Sigmoid colon (tissue), 4 donors: Measurements from ENCODE around the gene NPLOC4.

ENCODE experiments used
- EP300 ChIP-seq, 4 donors: sonication (generic); formaldehyde crosslinking; IDR thresholded peaks; one replicate each; pipeline ENCODE4 v1.6.1; 2017; ENCODE audit warnings: antibody characterized with exemption in 4 of 4
- POLR2A ChIP-seq, 2 donors: fragments of 450-650 bp; IDR thresholded peaks; one replicate each; pipeline ENCODE4 v1.6.1; 2016; ENCODE audit warnings: antibody characterized with exemption in 2 of 2, mild to moderate bottlenecking in 2 of 2, moderate library complexity in 2 of 2
- POLR2AphosphoS5 ChIP-seq, 4 donors: sonication (generic); formaldehyde crosslinking; IDR thresholded peaks; one replicate each; pipeline ENCODE4 v1.6.1; 2017; ENCODE audit warnings: antibody characterized with exemption in 4 of 4
- TF ChIP-seq, protein P1 (sequence below), 4 experiments: fragments of 450-650 bp in 3 of 4; fragments of 200-600 bp in 1 of 4; IDR thresholded peaks; one replicate each; pipeline ENCODE4 v1.5.1; 2016 to 2019; ENCODE audit warnings: antibody characterized with exemption in 4 of 4, mild to moderate bottlenecking in 3 of 4, moderate library complexity in 2 of 4

DNA sequence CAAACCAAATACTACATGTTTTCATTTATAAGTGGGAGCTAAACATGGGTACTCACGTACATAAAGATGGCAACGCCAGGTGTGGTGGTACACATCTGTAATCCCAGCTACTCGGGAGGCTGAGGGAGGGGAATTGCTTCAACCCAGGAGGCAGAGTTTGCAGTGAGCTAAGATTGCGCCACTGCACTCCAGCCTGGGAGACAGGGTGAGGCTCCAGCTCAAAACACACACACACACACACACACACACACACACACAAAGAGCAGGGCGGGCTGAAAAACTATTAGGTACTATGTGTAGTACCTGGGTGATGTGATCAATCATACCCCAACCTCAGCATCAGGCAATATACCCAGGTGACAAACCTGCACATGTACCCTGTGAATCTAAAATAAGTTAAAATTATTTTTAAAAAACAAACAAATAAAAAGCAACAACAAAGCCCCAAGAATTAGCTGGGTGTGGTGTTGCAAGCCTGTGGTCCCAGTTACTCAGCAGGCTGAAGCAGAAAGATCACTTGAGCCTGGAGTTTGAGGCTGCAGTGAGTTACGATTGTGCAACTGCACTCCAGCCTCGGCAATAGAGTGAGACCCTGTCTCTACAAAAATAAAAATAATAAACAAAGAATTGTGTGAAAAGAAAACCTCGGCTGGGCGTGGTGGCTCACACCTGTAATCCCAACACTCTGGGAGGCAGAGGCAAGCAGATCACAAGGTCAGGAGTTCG lies 72.9 kb downstream of the NPLOC4 start:
- TF ChIP-seq, protein P1, sequence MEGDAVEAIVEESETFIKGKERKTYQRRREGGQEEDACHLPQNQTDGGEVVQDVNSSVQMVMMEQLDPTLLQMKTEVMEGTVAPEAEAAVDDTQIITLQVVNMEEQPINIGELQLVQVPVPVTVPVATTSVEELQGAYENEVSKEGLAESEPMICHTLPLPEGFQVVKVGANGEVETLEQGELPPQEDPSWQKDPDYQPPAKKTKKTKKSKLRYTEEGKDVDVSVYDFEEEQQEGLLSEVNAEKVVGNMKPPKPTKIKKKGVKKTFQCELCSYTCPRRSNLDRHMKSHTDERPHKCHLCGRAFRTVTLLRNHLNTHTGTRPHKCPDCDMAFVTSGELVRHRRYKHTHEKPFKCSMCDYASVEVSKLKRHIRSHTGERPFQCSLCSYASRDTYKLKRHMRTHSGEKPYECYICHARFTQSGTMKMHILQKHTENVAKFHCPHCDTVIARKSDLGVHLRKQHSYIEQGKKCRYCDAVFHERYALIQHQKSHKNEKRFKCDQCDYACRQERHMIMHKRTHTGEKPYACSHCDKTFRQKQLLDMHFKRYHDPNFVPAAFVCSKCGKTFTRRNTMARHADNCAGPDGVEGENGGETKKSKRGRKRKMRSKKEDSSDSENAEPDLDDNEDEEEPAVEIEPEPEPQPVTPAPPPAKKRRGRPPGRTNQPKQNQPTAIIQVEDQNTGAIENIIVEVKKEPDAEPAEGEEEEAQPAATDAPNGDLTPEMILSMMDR (IDR thresholded peaks at IDR 0.05), result no peak
- TF ChIP-seq POLR2A (IDR thresholded peaks at IDR 0.05) (no peak), EP300 (IDR thresholded peaks at IDR 0.05) (no peak), POLR2AphosphoS5 (IDR thresholded peaks at IDR 0.05) (no peak)
